H9 (cell line): ENCODE measurements around the gene TSR1. TPM values are rescaled to one million over a fixed set of nuclear protein-coding genes. Genes with fewer than 3 reads are reported as not detected.

ENCODE experiments used
- DNase-seq: peaks from one replicate; pipeline ENCODE4 v3.0.0-alpha.2; 2017
- H2AFZ ChIP-seq: one replicate; pipeline ENCODE4 v1.6.1; 2013; ENCODE audit warnings: mild to moderate bottlenecking, low read length, control low read depth, moderate library complexity
- H2AK5ac ChIP-seq: 2 replicates; pipeline ENCODE4 v1.6.1; 2013; ENCODE audit warnings: low read length, control low read depth, mixed read lengths; ENCODE audit not compliant: insufficient read length
- H2BK120ac ChIP-seq: one replicate; pipeline ENCODE4 v1.6.1; 2013; ENCODE audit warnings: low read depth, mild to moderate bottlenecking, low read length, control low read depth, inconsistent platforms; ENCODE audit not compliant: poor library complexity, severe bottlenecking
- H2BK12ac ChIP-seq: 2 replicates; pipeline ENCODE4 v1.6.1; 2013; ENCODE audit warnings: low read length, control low read depth, mixed read lengths, low read depth; ENCODE audit not compliant: insufficient read length
- H2BK15ac ChIP-seq: 2 replicates; pipeline ENCODE4 v1.6.1; 2013; ENCODE audit warnings: low read depth, low read length, control low read depth
- H2BK20ac ChIP-seq: one replicate; pipeline ENCODE4 v1.6.1; 2013; ENCODE audit warnings: low read depth, mild to moderate bottlenecking, low read length, control low read depth, inconsistent platforms; ENCODE audit not compliant: poor library complexity, severe bottlenecking
- H2BK5ac ChIP-seq: 2 replicates; pipeline ENCODE4 v1.6.1; 2013; ENCODE audit warnings: low read length, control low read depth, mixed read lengths; ENCODE audit not compliant: insufficient read length
- H3K14ac ChIP-seq: 2 replicates; pipeline ENCODE4 v1.6.1; 2013; ENCODE audit warnings: low read length, control low read depth; ENCODE audit not compliant: insufficient read depth
- H3K18ac ChIP-seq: 2 replicates; pipeline ENCODE4 v1.6.1; 2013; ENCODE audit warnings: low read depth, mild to moderate bottlenecking, mixed read lengths, low read length, control low read depth; ENCODE audit not compliant: insufficient read length
- H3K23ac ChIP-seq: 2 replicates; pipeline ENCODE4 v1.6.1; 2013; ENCODE audit warnings: low read length, control low read depth, mixed read lengths, low read depth; ENCODE audit not compliant: insufficient read length
- H3K23me2 ChIP-seq: 2 replicates; pipeline ENCODE4 v1.6.1; 2013; ENCODE audit warnings: low read depth, mild to moderate bottlenecking, mixed read lengths, low read length, control low read depth; ENCODE audit not compliant: insufficient read length, poor library complexity, severe bottlenecking
- H3K27ac ChIP-seq: 2 replicates; pipeline ENCODE4 v1.5.1; 2013; ENCODE audit warnings: low read length, control low read depth, mixed read lengths, low read depth; ENCODE audit not compliant: insufficient read length
- H3K27me3 ChIP-seq: 2 replicates; pipeline ENCODE4 v1.6.1; 2013; ENCODE audit warnings: low read length, control low read depth, inconsistent platforms; ENCODE audit not compliant: insufficient read depth
- H3K4ac ChIP-seq: 2 replicates; pipeline ENCODE4 v1.6.1; 2013; ENCODE audit warnings: low read depth, mild to moderate bottlenecking, control low read depth, inconsistent platforms, low read length, moderate library complexity
- H3K4me1 ChIP-seq: 2 replicates; pipeline ENCODE4 v1.6.1; 2013; ENCODE audit warnings: low read length, control low read depth, inconsistent platforms; ENCODE audit not compliant: insufficient read depth
- H3K4me2 ChIP-seq: 2 replicates; pipeline ENCODE4 v1.6.1; 2013; ENCODE audit warnings: low read length, control low read depth, mixed read lengths; ENCODE audit not compliant: insufficient read length, insufficient read depth
- H3K56ac ChIP-seq: 2 replicates; pipeline ENCODE4 v1.6.1; 2013; ENCODE audit warnings: low read depth, mild to moderate bottlenecking, mixed read lengths, low read length, control low read depth; ENCODE audit not compliant: insufficient read length
- H3K79me1 ChIP-seq: 2 replicates; pipeline ENCODE4 v1.6.1; 2013; ENCODE audit warnings: low read depth, mild to moderate bottlenecking, moderate library complexity, low read length, control low read depth, inconsistent platforms; ENCODE audit not compliant: insufficient read depth, poor library complexity, severe bottlenecking
- H3K79me2 ChIP-seq: 2 replicates; pipeline ENCODE4 v1.6.1; 2013; ENCODE audit warnings: low read length, control low read depth, inconsistent platforms; ENCODE audit not compliant: insufficient read depth
- H3K9ac ChIP-seq: 2 replicates; pipeline ENCODE4 v1.6.1; 2013; ENCODE audit warnings: low read length, control low read depth, mixed read lengths; ENCODE audit not compliant: insufficient read length; ENCODE audit errors: extremely low read depth
- H3K9me3 ChIP-seq: one replicate; pipeline ENCODE4 v1.6.1; 2013; ENCODE audit warnings: low read depth, low read length, inconsistent platforms; ENCODE audit not compliant: control insufficient read depth
- H3T11ph ChIP-seq: one replicate; pipeline ENCODE4 v1.6.1; 2013; ENCODE audit warnings: mild to moderate bottlenecking, low read length, control low read depth, inconsistent platforms
- H4K20me1 ChIP-seq: one replicate; pipeline ENCODE4 v1.6.1; 2013; ENCODE audit not compliant: control insufficient read depth, insufficient read length, insufficient read depth
- H4K5ac ChIP-seq: 2 replicates; pipeline ENCODE4 v1.6.1; 2013; ENCODE audit warnings: low read depth, mild to moderate bottlenecking, mixed read lengths, low read length, control low read depth; ENCODE audit not compliant: insufficient read length
- H4K8ac ChIP-seq: replicated peaks from 2 replicates; pipeline ENCODE4 v1.6.1; 2013; ENCODE audit warnings: low read length, control low read depth, mixed read lengths, low read depth; ENCODE audit not compliant: insufficient read length
- H4K91ac ChIP-seq: 2 replicates; pipeline ENCODE4 v1.6.1; 2013; ENCODE audit warnings: low read depth, mild to moderate bottlenecking, moderate library complexity, mixed read lengths, low read length, control low read depth; ENCODE audit not compliant: insufficient read length
- H3K27ac Mint-ChIP-seq, 3 experiments: 2 replicates in 2 of 3; 3 replicates in 1 of 3; pipeline ENCODE4 v1.8.0; 2020 to 2021; ENCODE audit warnings: mixed read lengths in 3 of 3, mild to moderate bottlenecking in 1 of 3, moderate library complexity in 1 of 3
- H3K27me3 Mint-ChIP-seq: 2 replicates; pipeline ENCODE4 v1.8.0; 2021; ENCODE audit warnings: low read depth, mild to moderate bottlenecking, moderate library complexity, mixed read lengths
- H3K36me3 Mint-ChIP-seq, 3 experiments: 2 replicates in 2 of 3; 3 replicates in 1 of 3; pipeline ENCODE4 v1.8.0; 2020 to 2021; ENCODE audit warnings: low read depth in 3 of 3, mixed read lengths in 3 of 3; ENCODE audit not compliant: insufficient read depth in 1 of 3
- H3K4me1 Mint-ChIP-seq, 2 experiments: 2 replicates each; pipeline ENCODE4 v1.8.0; 2020; ENCODE audit warnings: mixed read lengths in 2 of 2
- H3K4me3 Mint-ChIP-seq, 2 experiments: 2 replicates in 1 of 2; 3 replicates in 1 of 2; pipeline ENCODE4 v1.8.0; 2020 to 2021; ENCODE audit warnings: mild to moderate bottlenecking in 2 of 2, mixed read lengths in 2 of 2, moderate library complexity in 1 of 2
- H3K9me3 Mint-ChIP-seq, 2 experiments: 2 replicates in 1 of 2; 3 replicates in 1 of 2; pipeline ENCODE4 v1.8.0; 2020; ENCODE audit warnings: mild to moderate bottlenecking in 2 of 2, mixed read lengths in 2 of 2, moderate library complexity in 1 of 2
- WGBS: extraction: QIAGEN DNeasy Blood & Tissue Kit; methylation state at CpG from one replicate; pipeline ENCODE4 v1.1.7; 2013; ENCODE audit warnings: missing lambda C conversion rate, low lambda C conversion rate, mixed read lengths; ENCODE audit not compliant: insufficient read length; ENCODE audit errors: extremely low coverage; 5-methylcytosine and 5-hydroxymethylcytosine counted together
- total RNA-seq: library from RNA; stranded (reverse); gene quantifications from 2 replicates; pipeline ENCODE4 v1.2.1, GENCODE V29; 2021
- TF ChIP-seq, protein P1 (sequence below): fragments of 200-600 bp; sonication (generic); conservative IDR thresholded peaks from 3 replicates; pipeline ENCODE4 v1.8.0; 2021; ENCODE audit warnings: antibody characterized with exemption, mild to moderate bottlenecking

Gene TSR1
- total RNA-seq, 1 experiment from 2014 or later, result 81.1 TPM

DNA sequence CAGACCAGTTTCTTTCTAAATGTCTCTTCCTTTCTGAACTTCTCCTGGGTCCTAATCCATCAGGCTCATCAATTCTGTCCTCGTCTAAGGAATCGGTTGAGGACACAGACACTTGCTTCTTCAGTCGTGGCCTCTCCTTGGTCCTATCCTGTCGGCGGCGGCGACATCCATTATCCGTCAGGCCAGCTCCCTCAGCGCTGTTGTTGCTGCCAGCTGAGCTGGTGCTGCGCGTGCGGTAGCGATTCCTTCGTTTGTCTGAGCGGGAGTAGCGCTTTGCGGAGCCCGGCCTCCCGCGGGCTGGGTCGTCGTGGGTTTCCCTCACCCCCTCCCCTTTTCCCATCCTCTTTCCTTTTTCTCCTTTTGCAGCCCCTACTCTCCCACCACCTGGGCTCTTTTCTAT lies 36.5 kb downstream of the TSR1 start:
- no peak overlapping the region for H4K5ac ChIP-seq
- Mint-ChIP-seq H3K4me1 (peaks cover 7 to 15% of the 10 kb centered on the region in 2 experiments; a peak in 3 of 4 replicates), H3K27me3 (peaks cover 3% of the 10 kb centered on the region; the same call in 1 of the 2 replicates), H3K9me3 (no peaks in the 10 kb centered on the region), H3K27ac (no peak overlapping the region), H3K36me3 (peaks cover 15 to 57% (median 41%) of the 10 kb centered on the region in 3 experiments; a peak in 6 of 7 replicates), H3K4me3 (no peak overlapping the region)
- H4K91ac ChIP-seq, result no peak overlapping the region
- no peak overlapping the region for H2BK20ac ChIP-seq
- H2BK5ac ChIP-seq, result no peak overlapping the region
- H2AFZ ChIP-seq, result no peak overlapping the region
- H4K8ac ChIP-seq, result no peak overlapping the region
- H3K23ac ChIP-seq, result no peak overlapping the region
- H3K14ac ChIP-seq, result no peak overlapping the region
- no peak overlapping the region for H3K4me2 ChIP-seq
- H4K20me1 ChIP-seq, result no peaks in the 10 kb centered on the region
- H3K27me3 ChIP-seq, result no peaks in the 10 kb centered on the region; the same call in 1 of the 2 replicates
- no peak overlapping the region for H3T11ph ChIP-seq
- H3K4ac ChIP-seq, result no peak overlapping the region
- H2AK5ac ChIP-seq, result no peak overlapping the region
- no peaks in the 10 kb centered on the region for H3K9me3 ChIP-seq
- peaks cover 5% of the 10 kb centered on the region for H3K23me2 ChIP-seq
- H2BK12ac ChIP-seq, result no peak overlapping the region
- H3K79me1 ChIP-seq, result peaks cover 4% of the 10 kb centered on the region
- H2BK15ac ChIP-seq, result no peak overlapping the region
- WGBS, result no CpG with 5 or more reads among the region's 22 CpGs
- no peak for DNase-seq
- H3K56ac ChIP-seq, result no peak overlapping the region
- H3K27ac ChIP-seq, result no peak overlapping the region
- H3K18ac ChIP-seq, result no peak overlapping the region
- no peaks in the 10 kb centered on the region for H3K79me2 ChIP-seq
- TF ChIP-seq, protein P1, sequence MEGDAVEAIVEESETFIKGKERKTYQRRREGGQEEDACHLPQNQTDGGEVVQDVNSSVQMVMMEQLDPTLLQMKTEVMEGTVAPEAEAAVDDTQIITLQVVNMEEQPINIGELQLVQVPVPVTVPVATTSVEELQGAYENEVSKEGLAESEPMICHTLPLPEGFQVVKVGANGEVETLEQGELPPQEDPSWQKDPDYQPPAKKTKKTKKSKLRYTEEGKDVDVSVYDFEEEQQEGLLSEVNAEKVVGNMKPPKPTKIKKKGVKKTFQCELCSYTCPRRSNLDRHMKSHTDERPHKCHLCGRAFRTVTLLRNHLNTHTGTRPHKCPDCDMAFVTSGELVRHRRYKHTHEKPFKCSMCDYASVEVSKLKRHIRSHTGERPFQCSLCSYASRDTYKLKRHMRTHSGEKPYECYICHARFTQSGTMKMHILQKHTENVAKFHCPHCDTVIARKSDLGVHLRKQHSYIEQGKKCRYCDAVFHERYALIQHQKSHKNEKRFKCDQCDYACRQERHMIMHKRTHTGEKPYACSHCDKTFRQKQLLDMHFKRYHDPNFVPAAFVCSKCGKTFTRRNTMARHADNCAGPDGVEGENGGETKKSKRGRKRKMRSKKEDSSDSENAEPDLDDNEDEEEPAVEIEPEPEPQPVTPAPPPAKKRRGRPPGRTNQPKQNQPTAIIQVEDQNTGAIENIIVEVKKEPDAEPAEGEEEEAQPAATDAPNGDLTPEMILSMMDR, result no peak
- no peaks in the 10 kb centered on the region for H3K4me1 ChIP-seq
- no peak overlapping the region for H3K9ac ChIP-seq
- no peak overlapping the region for H2BK120ac ChIP-seq
